HEK293 (cell line): ENCODE measurements around the gene GCNT2.

Source experiments
- CTCF ChIA-PET: fragments of 350-600 bp; formaldehyde crosslinking; extraction: SDS; loops from one replicate; lab custom pipeline; 2021; ENCODE audit warnings: antibody characterized with exemption; lab: Yijun Ruan, JAX
- POLR2A ChIA-PET: fragments of 300-600 bp; formaldehyde crosslinking; extraction: SDS; loops from one replicate; lab custom pipeline; 2020; ENCODE audit warnings: antibody characterized with exemption, inconsistent platforms; lab: Yijun Ruan, JAX
- H3K27ac ChIP-seq: fragments of 200-500 bp; sonication (Bioruptor generic); 2 replicates; pipeline ENCODE4 v1.5.1; 2014; ENCODE audit warnings: low read depth, low read length, control low read depth, inconsistent platforms; ENCODE audit errors: extremely low read depth
- H3K36me3 ChIP-seq, 2 experiments: fragments of 200-500 bp in 1 of 2; sonication (Bioruptor generic) in 1 of 2; 1 replicate in 1 of 2; 2 replicates in 1 of 2; pipeline ENCODE4 v1.5.1; 2014 to 2017; ENCODE audit warnings: inconsistent platforms in 2 of 2, low read length in 2 of 2; ENCODE audit not compliant: control insufficient read depth in 2 of 2, insufficient read depth in 1 of 2
- H3K4me1 ChIP-seq: fragments of 200-500 bp; sonication (Bioruptor generic); 2 replicates; pipeline ENCODE4 v1.5.1; 2014; ENCODE audit warnings: mild to moderate bottlenecking, low read length, inconsistent platforms; ENCODE audit not compliant: control insufficient read depth, insufficient read depth
- H3K4me3 ChIP-seq: 2 replicates; pipeline ENCODE4 v1.5.1; 2011; ENCODE audit warnings: low read depth, mild to moderate bottlenecking, control low read depth, low read length, moderate library complexity
- H3K9me3 ChIP-seq: fragments of 200-500 bp; sonication (Bioruptor generic); 2 replicates; pipeline ENCODE4 v1.5.1; 2014; ENCODE audit warnings: low read depth, low read length, inconsistent platforms; ENCODE audit not compliant: control insufficient read depth, insufficient read depth
- FEZF1 ChIP-seq: fragments of 450-650 bp; formaldehyde crosslinking; IDR thresholded peaks from 2 replicates; pipeline ENCODE4 v1.5.1; 2016; ENCODE audit warnings: missing biosample characterization, missing genetic modification characterization
- PRDM1 ChIP-seq: fragments of 450-650 bp; formaldehyde crosslinking; IDR thresholded peaks from 2 replicates; pipeline ENCODE4; 2016; ENCODE audit warnings: missing biosample characterization, missing genetic modification characterization
- SP2 ChIP-seq: fragments of 450-650 bp; formaldehyde crosslinking; IDR thresholded peaks from 2 replicates; pipeline ENCODE4 v1.5.1; 2016; ENCODE audit warnings: missing biosample characterization, missing genetic modification characterization
- SP7 ChIP-seq: fragments of 450-650 bp; formaldehyde crosslinking; IDR thresholded peaks from 2 replicates; pipeline ENCODE4 v1.5.1; 2016; ENCODE audit warnings: missing biosample characterization, missing genetic modification characterization
- ZBTB17 ChIP-seq: fragments of 450-650 bp; formaldehyde crosslinking; IDR thresholded peaks from 2 replicates; pipeline ENCODE4 v1.5.1; 2016; ENCODE audit warnings: missing biosample characterization, missing genetic modification characterization
- ZIC2 ChIP-seq: fragments of 450-650 bp; formaldehyde crosslinking; IDR thresholded peaks from 2 replicates; pipeline ENCODE4 v1.5.1; 2016; ENCODE audit warnings: missing biosample characterization, missing genetic modification characterization
- ZNF114 ChIP-seq: fragments of 450-650 bp; formaldehyde crosslinking; IDR thresholded peaks from 2 replicates; pipeline ENCODE4 v1.5.0; 2017; ENCODE audit warnings: missing biosample characterization, missing genetic modification characterization
- ZNF138 ChIP-seq: fragments of 450-650 bp; formaldehyde crosslinking; IDR thresholded peaks from 2 replicates; pipeline ENCODE4 v1.5.1; 2016; ENCODE audit warnings: missing biosample characterization, missing genetic modification characterization, borderline replicate concordance
- ZNF140 ChIP-seq: fragments of 450-650 bp; formaldehyde crosslinking; IDR thresholded peaks from 2 replicates; pipeline ENCODE4 v1.5.1; 2016; ENCODE audit warnings: missing biosample characterization, missing genetic modification characterization
- ZNF214 ChIP-seq: fragments of 450-650 bp; formaldehyde crosslinking; IDR thresholded peaks from 2 replicates; pipeline ENCODE4 v1.5.1; 2017; ENCODE audit warnings: missing biosample characterization, mild to moderate bottlenecking, missing genetic modification characterization, borderline replicate concordance
- ZNF292 ChIP-seq: fragments of 450-650 bp; formaldehyde crosslinking; IDR thresholded peaks from 2 replicates; pipeline ENCODE4 v1.5.1; 2016; ENCODE audit warnings: low read depth, missing biosample characterization, missing genetic modification characterization, borderline replicate concordance
- ZNF473 ChIP-seq: fragments of 450-650 bp; formaldehyde crosslinking; IDR thresholded peaks from 2 replicates; pipeline ENCODE4 v1.5.1; 2017; ENCODE audit warnings: missing biosample characterization, missing genetic modification characterization
- ZNF521 ChIP-seq: fragments of 450-650 bp; formaldehyde crosslinking; IDR thresholded peaks from 2 replicates; pipeline ENCODE4 v1.5.1; 2017; ENCODE audit warnings: missing biosample characterization, mild to moderate bottlenecking, missing genetic modification characterization
- ZNF530 ChIP-seq: fragments of 450-650 bp; formaldehyde crosslinking; IDR thresholded peaks from 2 replicates; pipeline ENCODE4 v1.5.1; 2016; ENCODE audit warnings: low read depth, missing biosample characterization, missing genetic modification characterization
- ZNF623 ChIP-seq: fragments of 450-650 bp; formaldehyde crosslinking; IDR thresholded peaks from 2 replicates; pipeline ENCODE4 v1.5.1; 2016; ENCODE audit warnings: missing biosample characterization, missing genetic modification characterization
- ZNF658 ChIP-seq: fragments of 450-650 bp; formaldehyde crosslinking; IDR thresholded peaks from 2 replicates; pipeline ENCODE4; 2016; ENCODE audit warnings: missing biosample characterization, missing genetic modification characterization
- ZNF660 ChIP-seq: fragments of 450-650 bp; IDR thresholded peaks from 2 replicates; pipeline ENCODE4 v1.5.1; 2018; ENCODE audit warnings: missing biosample characterization, mild to moderate bottlenecking, missing genetic modification characterization
- ZNF664 ChIP-seq: fragments of 450-650 bp; formaldehyde crosslinking; IDR thresholded peaks from 2 replicates; pipeline ENCODE4 v1.5.1; 2016; ENCODE audit warnings: missing biosample characterization, missing genetic modification characterization
- ZNF776 ChIP-seq: fragments of 450-650 bp; formaldehyde crosslinking; IDR thresholded peaks from 2 replicates; pipeline ENCODE4 v1.5.0; 2017; ENCODE audit warnings: missing biosample characterization, missing genetic modification characterization, borderline replicate concordance
- ZNF837 ChIP-seq: fragments of 450-650 bp; formaldehyde crosslinking; IDR thresholded peaks from 2 replicates; pipeline ENCODE4 v1.5.1; 2016; ENCODE audit warnings: missing biosample characterization, missing genetic modification characterization
- TF ChIP-seq, protein P1 (sequence below): fragments of 450-650 bp; formaldehyde crosslinking; IDR thresholded peaks from 2 replicates; pipeline ENCODE4 v1.5.1; 2017; ENCODE audit warnings: missing biosample characterization, missing genetic modification characterization
- TF ChIP-seq, protein P2 (sequence below): fragments of 450-650 bp; formaldehyde crosslinking; conservative IDR thresholded peaks from 2 replicates; pipeline ENCODE4 v1.5.1; 2016; ENCODE audit warnings: low read depth, missing biosample characterization, missing genetic modification characterization
- TF ChIP-seq, protein P3 (sequence below): fragments of 450-650 bp; formaldehyde crosslinking; IDR thresholded peaks from 2 replicates; pipeline ENCODE4 v1.5.1; 2016; ENCODE audit warnings: missing biosample characterization, missing genetic modification characterization
- TF ChIP-seq, protein P4 (sequence below): fragments of 450-650 bp; formaldehyde crosslinking; IDR thresholded peaks from 2 replicates; pipeline ENCODE4 v1.5.1; 2016; ENCODE audit warnings: missing biosample characterization, missing genetic modification characterization

Gene GCNT2

DNA sequence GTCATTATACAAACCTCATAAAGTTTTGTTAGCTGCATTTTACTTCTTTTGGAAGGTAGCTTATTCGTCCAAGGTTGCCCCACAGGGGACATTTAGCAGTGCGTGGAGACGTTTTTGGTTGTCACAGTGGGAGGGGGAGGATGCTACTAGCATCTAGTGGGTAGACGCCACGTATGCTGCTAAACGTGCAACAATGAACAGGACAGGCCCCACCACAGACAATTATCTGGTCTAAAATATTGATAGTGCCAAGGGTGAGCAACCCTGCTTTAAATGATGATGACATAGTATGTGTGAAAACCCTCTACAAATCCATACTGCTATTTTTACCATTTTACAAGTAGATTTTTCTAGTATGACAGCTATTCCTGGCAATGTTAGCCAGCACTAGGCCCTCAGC lies 13.9 kb upstream of the GCNT2 start:
- POLR2A ChIA-PET, result no interaction called here
- H3K4me1 ChIP-seq, result peaks cover 6% of the 10 kb centered on the region
- TF ChIP-seq, protein P1, sequence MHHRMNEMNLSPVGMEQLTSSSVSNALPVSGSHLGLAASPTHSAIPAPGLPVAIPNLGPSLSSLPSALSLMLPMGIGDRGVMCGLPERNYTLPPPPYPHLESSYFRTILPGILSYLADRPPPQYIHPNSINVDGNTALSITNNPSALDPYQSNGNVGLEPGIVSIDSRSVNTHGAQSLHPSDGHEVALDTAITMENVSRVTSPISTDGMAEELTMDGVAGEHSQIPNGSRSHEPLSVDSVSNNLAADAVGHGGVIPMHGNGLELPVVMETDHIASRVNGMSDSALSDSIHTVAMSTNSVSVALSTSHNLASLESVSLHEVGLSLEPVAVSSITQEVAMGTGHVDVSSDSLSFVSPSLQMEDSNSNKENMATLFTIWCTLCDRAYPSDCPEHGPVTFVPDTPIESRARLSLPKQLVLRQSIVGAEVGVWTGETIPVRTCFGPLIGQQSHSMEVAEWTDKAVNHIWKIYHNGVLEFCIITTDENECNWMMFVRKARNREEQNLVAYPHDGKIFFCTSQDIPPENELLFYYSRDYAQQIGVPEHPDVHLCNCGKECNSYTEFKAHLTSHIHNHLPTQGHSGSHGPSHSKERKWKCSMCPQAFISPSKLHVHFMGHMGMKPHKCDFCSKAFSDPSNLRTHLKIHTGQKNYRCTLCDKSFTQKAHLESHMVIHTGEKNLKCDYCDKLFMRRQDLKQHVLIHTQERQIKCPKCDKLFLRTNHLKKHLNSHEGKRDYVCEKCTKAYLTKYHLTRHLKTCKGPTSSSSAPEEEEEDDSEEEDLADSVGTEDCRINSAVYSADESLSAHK (tag by site-specific recombination), result no peak
- TF ChIP-seq ZNF530 (no peak), SP2 (tag by site-specific recombination) (no peak), ZIC2 (tag by site-specific recombination) (no peak), ZNF473 (no peak), ZNF114 (tag by site-specific recombination) (no peak), ZNF658 (no peak), ZNF776 (tag by site-specific recombination) (no peak), ZNF623 (no peak), ZBTB17 (tag by site-specific recombination) (no peak)
- CTCF ChIA-PET, result interaction anchor here (0.6 to 3.5 kb wide), 5 partner anchors 13 to 295 kb away, joined by 3 to 18 read pairs (median 3); partner anchors contain the start of gene GCNT2
- H3K36me3 ChIP-seq, result no peaks in the 10 kb centered on the region
- no peak overlapping the region for H3K27ac ChIP-seq
- H3K4me3 ChIP-seq, result no peak overlapping the region
- no peaks in the 10 kb centered on the region for H3K9me3 ChIP-seq

DNA sequence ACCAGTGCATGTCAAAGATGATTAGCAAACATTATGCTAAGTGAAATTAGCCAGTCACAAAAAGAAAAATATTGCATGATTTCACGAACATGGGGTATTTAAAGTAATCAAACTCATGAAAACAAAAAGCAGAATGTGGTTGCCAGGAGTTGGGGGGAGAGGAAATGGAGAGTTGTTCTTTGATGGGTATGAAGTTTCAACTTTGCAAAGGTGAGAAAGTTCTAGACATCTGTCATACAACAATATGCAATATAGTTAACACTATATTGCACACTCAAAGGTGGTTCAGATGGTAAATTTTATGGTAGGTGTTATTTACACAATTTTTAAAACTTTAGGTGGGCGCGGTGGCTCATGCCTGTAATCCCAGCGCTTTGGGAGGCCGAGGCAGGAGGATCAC lies 13.4 kb upstream of the GCNT2 start:
- no peaks in the 10 kb centered on the region for H3K9me3 ChIP-seq
- TF ChIP-seq ZNF660 (tag by site-specific recombination) (no peak), PRDM1 (no peak), ZNF664 (tag by site-specific recombination) (no peak), FEZF1 (tag by site-specific recombination) (no peak), SP7 (tag by site-specific recombination) (no peak), ZNF214 (tag by site-specific recombination) (no peak), ZNF140 (tag by site-specific recombination) (no peak), ZNF837 (tag by site-specific recombination) (no peak), ZNF138 (tag by site-specific recombination) (no peak), ZNF292 (tag by site-specific recombination) (no peak), ZNF521 (tag by site-specific recombination) (no peak)
- TF ChIP-seq, protein P1 (tag by site-specific recombination), result no peak
- TF ChIP-seq, protein P2, sequence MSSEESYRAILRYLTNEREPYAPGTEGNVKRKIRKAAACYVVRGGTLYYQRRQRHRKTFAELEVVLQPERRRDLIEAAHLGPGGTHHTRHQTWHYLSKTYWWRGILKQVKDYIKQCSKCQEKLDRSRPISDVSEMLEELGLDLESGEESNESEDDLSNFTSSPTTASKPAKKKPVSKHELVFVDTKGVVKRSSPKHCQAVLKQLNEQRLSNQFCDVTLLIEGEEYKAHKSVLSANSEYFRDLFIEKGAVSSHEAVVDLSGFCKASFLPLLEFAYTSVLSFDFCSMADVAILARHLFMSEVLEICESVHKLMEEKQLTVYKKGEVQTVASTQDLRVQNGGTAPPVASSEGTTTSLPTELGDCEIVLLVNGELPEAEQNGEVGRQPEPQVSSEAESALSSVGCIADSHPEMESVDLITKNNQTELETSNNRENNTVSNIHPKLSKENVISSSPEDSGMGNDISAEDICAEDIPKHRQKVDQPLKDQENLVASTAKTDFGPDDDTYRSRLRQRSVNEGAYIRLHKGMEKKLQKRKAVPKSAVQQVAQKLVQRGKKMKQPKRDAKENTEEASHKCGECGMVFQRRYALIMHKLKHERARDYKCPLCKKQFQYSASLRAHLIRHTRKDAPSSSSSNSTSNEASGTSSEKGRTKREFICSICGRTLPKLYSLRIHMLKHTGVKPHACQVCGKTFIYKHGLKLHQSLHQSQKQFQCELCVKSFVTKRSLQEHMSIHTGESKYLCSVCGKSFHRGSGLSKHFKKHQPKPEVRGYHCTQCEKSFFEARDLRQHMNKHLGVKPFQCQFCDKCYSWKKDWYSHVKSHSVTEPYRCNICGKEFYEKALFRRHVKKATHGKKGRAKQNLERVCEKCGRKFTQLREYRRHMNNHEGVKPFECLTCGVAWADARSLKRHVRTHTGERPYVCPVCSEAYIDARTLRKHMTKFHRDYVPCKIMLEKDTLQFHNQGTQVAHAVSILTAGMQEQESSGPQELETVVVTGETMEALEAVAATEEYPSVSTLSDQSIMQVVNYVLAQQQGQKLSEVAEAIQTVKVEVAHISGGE, result no peak
- TF ChIP-seq, protein P3, sequence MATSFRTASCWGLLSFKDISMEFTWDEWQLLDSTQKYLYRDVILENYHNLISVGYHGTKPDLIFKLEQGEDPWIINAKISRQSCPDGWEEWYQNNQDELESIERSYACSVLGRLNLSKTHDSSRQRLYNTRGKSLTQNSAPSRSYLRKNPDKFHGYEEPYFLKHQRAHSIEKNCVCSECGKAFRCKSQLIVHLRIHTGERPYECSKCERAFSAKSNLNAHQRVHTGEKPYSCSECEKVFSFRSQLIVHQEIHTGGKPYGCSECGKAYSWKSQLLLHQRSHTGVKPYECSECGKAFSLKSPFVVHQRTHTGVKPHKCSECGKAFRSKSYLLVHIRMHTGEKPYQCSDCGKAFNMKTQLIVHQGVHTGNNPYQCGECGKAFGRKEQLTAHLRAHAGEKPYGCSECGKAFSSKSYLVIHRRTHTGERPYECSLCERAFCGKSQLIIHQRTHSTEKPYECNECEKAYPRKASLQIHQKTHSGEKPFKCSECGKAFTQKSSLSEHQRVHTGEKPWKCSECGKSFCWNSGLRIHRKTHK (tag by site-specific recombination), result no peak
- TF ChIP-seq, protein P4, sequence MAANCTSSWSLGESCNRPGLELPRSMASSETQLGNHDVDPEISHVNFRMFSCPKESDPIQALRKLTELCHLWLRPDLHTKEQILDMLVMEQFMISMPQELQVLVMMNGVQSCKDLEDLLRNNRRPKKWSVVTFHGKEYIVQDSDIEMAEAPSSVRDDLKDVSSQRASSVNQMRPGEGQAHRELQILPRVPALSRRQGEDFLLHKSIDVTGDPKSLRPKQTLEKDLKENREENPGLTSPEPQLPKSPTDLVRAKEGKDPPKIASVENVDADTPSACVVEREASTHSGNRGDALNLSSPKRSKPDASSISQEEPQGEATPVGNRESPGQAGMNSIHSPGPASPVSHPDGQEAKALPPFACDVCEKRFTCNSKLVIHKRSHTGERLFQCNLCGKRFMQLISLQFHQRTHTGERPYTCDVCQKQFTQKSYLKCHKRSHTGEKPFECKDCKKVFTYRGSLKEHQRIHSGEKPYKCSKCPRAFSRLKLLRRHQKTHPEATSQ (tag by site-specific recombination), result no peak
- H3K4me3 ChIP-seq, result no peak overlapping the region
- H3K4me1 ChIP-seq, result peaks cover 6% of the 10 kb centered on the region
- no peak overlapping the region for H3K27ac ChIP-seq
- no peaks in the 10 kb centered on the region for H3K36me3 ChIP-seq
- ChIA-PET POLR2A (no interaction called here), CTCF (interaction anchor here (0.6 to 4.8 kb wide), 4 partner anchors 13 to 294 kb away, joined by 3 to 54 read pairs (median 12); partner anchors contain the start of gene GCNT2)
